GM10266 (cell line): ENCODE measurements around the gene CHIA.

ENCODE experiments used
- DNase-seq: peaks from one replicate; pipeline ENCODE4 v3.0.0; 2012; ENCODE audit errors: extremely low spot score
- CTCF ChIP-seq: IDR thresholded peaks from 2 replicates; pipeline ENCODE4 v1.5.1; 2012; ENCODE audit warnings: mild to moderate bottlenecking, low read depth; ENCODE audit not compliant: control insufficient read depth, insufficient read depth; ENCODE audit errors: missing control alignments

CHIA gene

GRCh38 chr1:111274653-111275052 is 16.0 kb upstream of the CHIA start:
- no peak for DNase-seq
- no peak for TF ChIP-seq CTCF

DNA sequence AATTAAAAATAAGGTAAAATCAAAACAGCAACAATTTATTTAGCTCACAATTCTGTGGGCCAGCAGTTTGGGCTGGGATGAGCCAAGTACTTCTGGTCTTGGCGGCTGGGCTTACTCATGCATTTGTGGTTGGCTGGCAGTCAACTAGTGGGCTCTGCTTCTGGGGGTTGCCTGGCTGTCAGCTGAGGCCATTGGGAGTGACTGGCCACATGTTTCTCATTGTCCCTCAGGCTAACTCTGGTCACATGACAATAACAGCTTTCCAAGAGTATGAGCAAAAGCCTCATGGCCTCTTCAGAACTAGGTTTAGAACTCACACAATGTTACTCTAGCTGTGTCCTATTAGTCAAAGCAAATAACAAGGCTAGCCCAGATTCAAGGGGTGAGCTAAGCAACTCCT is 15.6 kb upstream of the CHIA start:
- no peak for TF ChIP-seq CTCF
- DNase-seq = no peak

- no peak for DNase-seq
These were observed 14.7 kb upstream of the CHIA start for GRCh38 chr1:111275780-111276433.

DNA sequence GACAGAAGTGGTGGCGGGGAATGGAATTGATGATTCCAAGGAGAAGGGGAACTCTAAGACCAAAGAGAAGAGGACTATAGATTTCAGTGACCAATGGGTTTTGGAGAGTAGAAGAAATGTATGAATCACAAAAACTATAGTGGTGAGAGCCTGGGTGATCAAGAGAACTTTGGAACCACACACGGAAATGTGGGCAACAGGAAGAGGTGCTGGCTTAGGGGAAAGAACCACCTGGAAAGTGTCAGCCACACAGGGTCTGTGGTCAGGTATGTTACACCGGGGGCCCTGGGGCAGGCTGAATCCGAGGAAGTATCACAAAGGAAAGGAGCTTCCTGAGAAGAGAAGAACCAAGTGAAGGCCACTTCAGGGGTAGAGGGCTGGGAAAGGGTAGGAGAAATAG is 11.5 kb upstream of the CHIA start:
- DNase-seq = no peak
- TF ChIP-seq CTCF = no peak

More at GRCh38 chr1:111275780-111276433, 14.7 kb upstream of the CHIA start:
- no peak for TF ChIP-seq CTCF

- DNase-seq = no peak
- no peak for TF ChIP-seq CTCF
These were observed 10.4 kb upstream of the CHIA start for GRCh38 chr1:111280267-111280666.

DNA sequence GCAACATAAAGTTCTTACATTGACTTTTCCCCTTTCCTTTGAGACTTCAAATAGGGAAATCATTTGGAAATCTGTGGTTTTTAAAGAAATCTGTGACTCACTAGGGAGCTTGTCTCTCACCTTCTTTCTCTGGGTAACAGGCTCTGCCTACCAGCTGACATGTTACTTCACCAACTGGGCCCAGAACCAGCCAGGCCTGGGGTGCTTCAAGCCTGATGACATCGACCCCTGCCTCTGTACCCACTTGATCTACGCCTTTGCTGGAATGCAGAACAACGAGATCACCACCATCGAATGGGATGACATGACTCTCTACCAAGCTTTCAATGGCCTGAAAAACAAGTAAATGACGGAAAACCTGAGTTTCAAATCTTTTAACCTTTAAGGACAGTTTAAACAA is 9.2 kb upstream of the CHIA start:
- DNase-seq = no peak
- no peak for TF ChIP-seq CTCF

- no peak for TF ChIP-seq CTCF
- DNase-seq = no peak
These were observed 6.8 kb upstream of the CHIA start for GRCh38 chr1:111283838-111284237.
